MCF 10A (cell line): ENCODE results near the gene THOC6. TPM values are rescaled to one million over a fixed set of nuclear protein-coding genes. Genes with fewer than 3 reads are reported as not detected.
"Not testable (repeated sequence)": the region's sequence is repeated elsewhere in the genome, so short reads cannot be mapped to it uniquely, and the experiment has no call there.

Source experiments
- BruUV-seq: library from RNA; stranded (reverse); fragments of 400-500 nt; replicated peaks from 2 replicates; lab custom pipeline; 2021; lab: Mats Ljungman, UMichigan
- CTCF ChIA-PET: fragments of 300-600 bp; sonication (Branson Sonifier 250); formaldehyde crosslinking; extraction: SDS; loops from one replicate; lab custom pipeline; 2021; ENCODE audit warnings: antibody characterized with exemption, inconsistent platforms; lab: Yijun Ruan, JAX
- POLR2A ChIA-PET: fragments of 300-600, 350-650 bp; sonication (Branson Sonifier 250); formaldehyde crosslinking; extraction: SDS; loops from one replicate; lab custom pipeline; 2020; ENCODE audit warnings: antibody characterized with exemption, inconsistent platforms; lab: Yijun Ruan, JAX
- DNase-seq: peaks from one replicate; pipeline ENCODE4 v3.0.0-alpha.2; 2018; ENCODE audit not compliant: unreplicated experiment
- H3K27ac Mint-ChIP-seq: one replicate; pipeline ENCODE4 v1.8.0; 2022; ENCODE audit warnings: mild to moderate bottlenecking, low read depth, mixed read lengths; ENCODE audit not compliant: unreplicated experiment
- H3K27me3 Mint-ChIP-seq: one replicate; pipeline ENCODE4 v1.8.0; 2022; ENCODE audit warnings: mixed read lengths; ENCODE audit not compliant: insufficient read depth, unreplicated experiment
- H3K36me3 Mint-ChIP-seq: one replicate; pipeline ENCODE4 v1.8.0; 2022; ENCODE audit warnings: mild to moderate bottlenecking, moderate library complexity, mixed read lengths; ENCODE audit not compliant: insufficient read depth, unreplicated experiment
- H3K4me1 Mint-ChIP-seq: one replicate; pipeline ENCODE4 v1.8.0; 2022; ENCODE audit warnings: mixed read lengths; ENCODE audit not compliant: insufficient read depth, unreplicated experiment
- H3K4me3 Mint-ChIP-seq: one replicate; pipeline ENCODE4 v1.8.0; 2022; ENCODE audit warnings: mild to moderate bottlenecking, moderate library complexity, mixed read lengths; ENCODE audit not compliant: unreplicated experiment
- H3K9me3 Mint-ChIP-seq: one replicate; pipeline ENCODE4 v1.8.0; 2022; ENCODE audit warnings: mixed read lengths; ENCODE audit not compliant: unreplicated experiment
- CTCF ChIP-seq: fragments of 200-600 bp; IDR thresholded peaks from one replicate; pipeline ENCODE4 v1.8.0; 2022; ENCODE audit warnings: antibody characterized with exemption, mild to moderate bottlenecking; ENCODE audit not compliant: unreplicated experiment
- intact Hi-C: fragments of 100-400 bp; cut with micrococcal nuclease; formaldehyde crosslinking; loops from 2 replicates; pipeline ENCODE4 v1.14.1; 2022
- total RNA-seq: library from RNA; stranded (reverse); gene quantifications from 2 replicates; pipeline ENCODE4 v1.2.3, GENCODE V29; 2022

Gene THOC6
- total RNA-seq, 1 experiment from 2014 or later = 53.1 TPM

- intact Hi-C loops = no loop called here
- Mint-ChIP-seq H3K27ac (no peak overlapping the region), H3K4me3 (no peak overlapping the region), H3K36me3 (no peaks in the 10 kb centered on the region), H3K4me1 (no peaks in the 10 kb centered on the region), H3K27me3 (peaks cover 48% of the 10 kb centered on the region), H3K9me3 (no peaks in the 10 kb centered on the region)
- no TSS peak for BruUV-seq
- no peak for TF ChIP-seq CTCF
- CTCF ChIA-PET = interaction anchor here (0.5 to 0.6 kb wide), 2 partner anchors 25 to 57 kb away, joined by 3 read pairs; no protein-coding TSS in a partner anchor
- DNase-seq = no peak
- POLR2A ChIA-PET = interaction anchor here (1.1 kb wide), 1 partner anchor 60 kb away, joined by 3 read pairs; no protein-coding TSS in a partner anchor
These were observed 51.7 kb downstream of the THOC6 start for GRCh38 chr16:3075523-3075915.

GRCh38 chr16:3075946-3076345 is 52.1 kb downstream of the THOC6 start:
- ChIA-PET CTCF (interaction anchor here (0.5 to 1.0 kb wide), 5 partner anchors 11 to 56 kb away, joined by 3 to 4 read pairs (median 3); no protein-coding TSS in a partner anchor), POLR2A (interaction anchor here (1.1 kb wide), 1 partner anchor 60 kb away, joined by 3 read pairs; no protein-coding TSS in a partner anchor)
- H3K9me3 Mint-ChIP-seq, H3K36me3 Mint-ChIP-seq, BruUV-seq, intact Hi-C loops, DNase-seq, H3K27ac Mint-ChIP-seq, H3K4me1 Mint-ChIP-seq, H3K4me3 Mint-ChIP-seq: not testable (repeated sequence)
- peaks cover 52% of the 10 kb centered on the region for H3K27me3 Mint-ChIP-seq

GRCh38 chr16:3076577-3076976 is 52.7 kb downstream of the THOC6 start:
- H3K4me3 Mint-ChIP-seq = no peak overlapping the region
- CTCF ChIA-PET = interaction anchor here (0.6 to 1.0 kb wide), 4 partner anchors 12 to 31 kb away, joined by 3 to 4 read pairs (median 4); no protein-coding TSS in a partner anchor
- POLR2A ChIA-PET = interaction anchor here (0.6 to 1.1 kb wide), 2 partner anchors 16 to 59 kb away, joined by 3 read pairs; no protein-coding TSS in a partner anchor
- H3K27ac Mint-ChIP-seq = no peak overlapping the region
- intact Hi-C loops = no loop called here
- no peaks in the 10 kb centered on the region for H3K4me1 Mint-ChIP-seq
- DNase-seq = no peak
- peaks cover 56% of the 10 kb centered on the region for H3K27me3 Mint-ChIP-seq
- no peaks in the 10 kb centered on the region for H3K9me3 Mint-ChIP-seq
- H3K36me3 Mint-ChIP-seq = no peaks in the 10 kb centered on the region
- BruUV-seq = no TSS peak
- no peak for TF ChIP-seq CTCF

Other genes starting within 250 kb of the THOC6 start
- 438 and 504 TPM in 2 replicates for gene ELOB, start 246.8 kb upstream of the THOC6 start, total RNA-seq
- not detected in 2 replicates for gene PRSS33, start 236.5 kb upstream of the THOC6 start, total RNA-seq
- gene PRSS41, start 225.6 kb upstream of the THOC6 start, total RNA-seq = not detected in 2 replicates
- 16.4 TPM in 2 replicates for gene PRSS21, start 206.8 kb upstream of the THOC6 start, total RNA-seq
- gene ZG16B, start 193.7 kb upstream of the THOC6 start, total RNA-seq = 4.0 and 6.9 TPM in 2 replicates
- gene PRSS22, start 165.9 kb upstream of the THOC6 start, total RNA-seq = not detected in 2 replicates
- gene FLYWCH2, start 140.8 kb upstream of the THOC6 start, total RNA-seq = 24.4 and 27.7 TPM in 2 replicates
- 76.3 and 86.2 TPM in 2 replicates for gene FLYWCH1, start 112.1 kb upstream of the THOC6 start, total RNA-seq
- gene KREMEN2, start 59.8 kb upstream of the THOC6 start, total RNA-seq = 0.42 TPM in 1 of 2 replicates, not detected in the other
- gene PAQR4, start 54.7 kb upstream of the THOC6 start, total RNA-seq = 4.8 and 7.9 TPM in 2 replicates
- 16.9 and 34.7 TPM in 2 replicates for gene PKMYT1, start 43.6 kb upstream of the THOC6 start, total RNA-seq
- 0.39 and 0.44 TPM in 2 replicates for gene CLDN9, start 11.1 kb upstream of the THOC6 start, total RNA-seq
- gene CLDN6, start 5.9 kb upstream of the THOC6 start, total RNA-seq = not detected in 2 replicates
- 436 and 641 TPM in 2 replicates for gene TNFRSF12A, start 3.7 kb upstream of the THOC6 start, total RNA-seq
- 13.6 and 20.4 TPM in 2 replicates for gene HCFC1R1, start 93 bp upstream of the THOC6 start, total RNA-seq
- gene BICDL2, start 12.9 kb downstream of the THOC6 start, total RNA-seq = 0.23 and 0.39 TPM in 2 replicates
- 0.26 and 0.64 TPM in 2 replicates for gene MMP25, start 22.5 kb downstream of the THOC6 start, total RNA-seq
- 24.0 and 29.8 TPM in 2 replicates for gene IL32, start 41.6 kb downstream of the THOC6 start, total RNA-seq
- gene ZSCAN10, start 75.3 kb downstream of the THOC6 start, total RNA-seq = 0.49 and 1.4 TPM in 2 replicates
- 11.8 and 12.1 TPM in 2 replicates for gene ZNF205, start 88.6 kb downstream of the THOC6 start, total RNA-seq
- gene ZNF213, start 111.0 kb downstream of the THOC6 start, total RNA-seq = 19.7 and 20.7 TPM in 2 replicates
- gene OR1F1, start 164.2 kb downstream of the THOC6 start, total RNA-seq = not detected in 2 replicates
- gene ZNF200, start 211.1 kb downstream of the THOC6 start, total RNA-seq = 6.6 and 8.8 TPM in 2 replicates
- gene MEFV, start 232.6 kb downstream of the THOC6 start, total RNA-seq = 0.49 and 0.72 TPM in 2 replicates